Mesenteric fat pad (tissue), 1 donor: ENCODE data around the gene ZNF646. TPM values are rescaled to one million over a fixed set of nuclear protein-coding genes. Genes with fewer than 3 reads are reported as not detected.

Source experiments
- DNase-seq: peaks from one replicate; pipeline ENCODE4 v3.0.0-alpha.2; 2020; ENCODE audit warnings: low spot score
- total RNA-seq: library from RNA; stranded (reverse); fragmentation: NEBNext Ultra II Directional; extraction: Animal tissue kit (Norgen Biotek cat#: 25700); gene quantifications from one replicate; pipeline ENCODE4 v1.2.1, GENCODE V29; 2021
- donor health status: DM: yes; HTN: yes; CAD: no.

The ZNF646 gene
- total RNA-seq, 1 donor from 2014 or later = 11.9 TPM

- DNase-seq = no peak
Measured at GRCh38 chr16:31128711-31129567, 54.7 kb downstream of the ZNF646 start.

GRCh38 chr16:31129568-31130335 lies 55.5 kb downstream of the ZNF646 start:
- DNase-seq = no peak

GRCh38 chr16:31130336-31130891 lies 56.2 kb downstream of the ZNF646 start:
- DNase-seq = no peak

GRCh38 chr16:31130899-31131298 lies 56.7 kb downstream of the ZNF646 start:
- DNase-seq = no peak

- no peak for DNase-seq
Measured at GRCh38 chr16:31131416-31131815, 57.2 kb downstream of the ZNF646 start.

- DNase-seq = no peak
Measured at GRCh38 chr16:31131841-31132271, 57.6 kb downstream of the ZNF646 start.

- DNase-seq = no peak
Measured at GRCh38 chr16:31132303-31132979, 58.2 kb downstream of the ZNF646 start.

- no peak for DNase-seq
Measured at GRCh38 chr16:31133046-31133501, 58.9 kb downstream of the ZNF646 start.

Other genes with a start within 250 kb of the ZNF646 start
- gene BCL7C, start 180.3 kb upstream of the ZNF646 start, total RNA-seq = 21.3 TPM
- gene CTF1, start 177.8 kb upstream of the ZNF646 start, total RNA-seq = 4.9 TPM
- 11.4 TPM for gene FBXL19, start 150.8 kb upstream of the ZNF646 start, total RNA-seq
- 17.9 TPM for gene ORAI3, start 125.4 kb upstream of the ZNF646 start, total RNA-seq
- 18.5 TPM for gene SETD1A, start 116.7 kb upstream of the ZNF646 start, total RNA-seq
- 51.1 TPM for gene HSD3B7, start 89.2 kb upstream of the ZNF646 start, total RNA-seq
- gene STX1B, start 63.8 kb upstream of the ZNF646 start, total RNA-seq = 1.5 TPM
- gene STX4, start 40.9 kb upstream of the ZNF646 start, total RNA-seq = 111 TPM
- gene ZNF668, start 182 bp upstream of the ZNF646 start, total RNA-seq = 13.3 TPM
- gene PRSS53, start 14.5 kb downstream of the ZNF646 start, total RNA-seq = 1.2 TPM
- 59.6 TPM for gene VKORC1, start 20.4 kb downstream of the ZNF646 start, total RNA-seq
- gene BCKDK, start 34.0 kb downstream of the ZNF646 start, total RNA-seq = 42.2 TPM
- gene KAT8, start 43.2 kb downstream of the ZNF646 start, total RNA-seq = 49.5 TPM
- gene PRSS8, start 61.3 kb downstream of the ZNF646 start, total RNA-seq = 0.51 TPM
- gene PRSS36, start 75.6 kb downstream of the ZNF646 start, total RNA-seq = 9.8 TPM
- 224 TPM for gene FUS, start 105.7 kb downstream of the ZNF646 start, total RNA-seq
- gene PYCARD, start 128.3 kb downstream of the ZNF646 start, total RNA-seq = 22.4 TPM
- 0.03 TPM for gene TRIM72, start 139.7 kb downstream of the ZNF646 start, total RNA-seq
- not detected for gene PYDC1, start 142.7 kb downstream of the ZNF646 start, total RNA-seq
- gene ITGAM, start 185.6 kb downstream of the ZNF646 start, total RNA-seq = 35.1 TPM